Measurements from ENCODE around the gene MAD2L2.

Gene MAD2L2

GRCh38 chr1:11704691-11705475, 23.9 kb upstream of the MAD2L2 start:
- no peak for DNase-seq

- no peak for DNase-seq
Measured at GRCh38 chr1:11704194-11704529, 23.2 kb upstream of the MAD2L2 start.

GRCh38 chr1:11703357-11704193, 22.6 kb upstream of the MAD2L2 start:
- no peak for DNase-seq

DNA sequence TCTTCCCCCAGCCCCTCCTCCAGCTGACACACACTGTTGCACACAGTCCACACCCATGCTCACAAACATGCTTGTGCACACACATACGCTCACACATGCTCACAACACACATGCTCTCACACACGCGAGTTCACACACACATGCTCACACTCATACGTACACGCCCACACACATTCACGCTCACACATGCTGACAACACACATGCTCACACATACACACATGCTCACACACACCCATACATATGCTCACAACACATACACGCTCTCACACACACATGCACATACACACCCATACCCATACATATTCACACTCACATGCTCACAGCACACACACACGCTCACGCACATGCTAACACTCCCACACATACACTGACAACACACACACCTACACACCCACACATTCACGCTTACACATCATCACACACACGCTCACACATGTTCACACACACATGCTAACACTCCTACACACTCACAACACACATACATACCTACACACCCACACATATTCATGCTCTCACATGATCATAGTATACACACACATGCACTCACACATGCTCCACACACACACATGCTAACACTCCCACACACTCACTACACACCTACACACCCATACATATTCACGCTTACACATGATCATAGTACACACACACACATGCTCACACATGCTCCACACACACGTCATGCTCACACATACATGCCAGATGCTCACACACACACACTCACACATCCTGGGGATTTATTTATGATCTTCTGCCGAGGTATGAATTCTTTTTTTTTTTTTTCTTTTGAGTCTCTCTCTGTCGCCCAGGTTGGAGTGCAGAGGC, 21.2 kb upstream of the MAD2L2 start:
- DNase-seq = no peak

DNA sequence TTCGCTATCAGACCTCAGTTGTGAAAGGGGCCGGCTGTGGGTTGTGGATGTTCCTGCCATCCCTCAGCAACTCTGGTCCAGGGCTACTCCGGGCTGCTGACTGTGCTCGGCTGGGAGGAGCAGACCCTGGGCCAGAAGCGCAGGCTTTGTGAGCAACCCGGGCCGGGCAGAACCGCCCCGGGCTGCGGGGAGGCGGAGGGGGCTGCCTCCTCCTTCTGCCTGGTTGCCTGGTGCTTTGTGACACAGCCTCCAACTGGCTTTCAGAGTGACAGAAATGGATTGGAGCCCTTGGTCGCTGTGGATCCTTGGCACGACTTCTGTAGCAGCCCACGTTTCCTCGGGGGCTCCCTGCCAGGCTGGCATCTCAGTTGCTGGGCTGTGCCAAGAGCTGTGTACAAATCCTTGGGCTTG, 20.6 kb upstream of the MAD2L2 start:
- DNase-seq = no peak

DNA sequence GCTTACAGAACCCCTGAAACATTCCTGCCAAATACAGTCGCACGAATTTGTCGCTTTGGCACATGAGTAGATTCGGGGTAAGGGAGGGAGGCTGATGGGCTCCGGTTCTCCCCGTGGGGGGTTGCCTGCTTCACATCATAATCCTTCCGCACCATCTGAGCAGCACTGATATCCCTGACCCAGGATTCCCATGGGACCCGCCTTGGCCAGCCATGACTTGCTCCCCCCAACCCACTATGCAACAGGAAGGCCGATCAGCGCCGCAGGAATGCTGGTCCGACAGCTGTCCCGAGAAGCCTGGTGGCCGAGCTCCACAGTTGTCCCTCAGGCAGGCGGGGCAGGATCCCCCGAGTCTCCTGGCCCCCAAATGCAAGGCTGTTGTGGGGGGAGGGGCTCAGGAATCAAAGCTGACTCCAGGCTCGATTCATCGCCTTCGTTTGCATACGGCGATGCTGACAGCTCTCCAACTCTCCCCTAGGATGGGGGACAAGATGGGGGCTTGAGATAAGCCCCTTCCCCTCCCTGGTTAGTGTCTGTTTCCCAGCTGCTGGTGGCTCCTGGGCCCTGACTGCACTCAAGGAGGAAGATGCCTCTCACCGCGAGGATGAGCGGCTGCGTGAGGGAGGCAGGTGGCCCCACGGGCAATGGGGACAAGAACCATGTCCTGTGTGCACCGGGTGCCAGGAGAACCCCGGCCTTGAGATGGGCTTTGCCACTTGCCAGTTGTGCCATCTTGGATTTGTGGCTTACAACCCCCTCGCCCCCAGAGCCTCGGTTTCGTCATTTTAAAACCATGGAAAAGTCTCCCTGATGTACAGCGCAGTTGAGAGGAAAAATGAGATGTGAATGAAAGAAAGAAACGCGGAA, 19.9 kb upstream of the MAD2L2 start:
- DNase-seq = no peak

DNA sequence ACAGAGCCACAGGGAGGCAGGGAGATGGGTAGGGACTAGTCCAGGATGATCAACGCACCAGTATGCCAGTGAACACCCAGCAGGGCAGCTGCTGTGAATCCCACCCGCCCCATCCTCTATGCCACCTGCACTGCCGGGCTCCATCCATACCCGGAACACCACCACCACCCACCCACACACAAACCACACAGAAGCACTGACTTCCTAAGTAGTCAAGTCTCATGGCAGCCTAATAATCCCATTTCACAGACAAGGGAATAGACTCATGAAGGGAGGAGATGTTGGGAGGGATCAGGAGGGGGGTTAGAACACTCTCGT, 16.9 kb upstream of the MAD2L2 start:
- no peak for DNase-seq

GRCh38 chr1:11697188-11697892, 16.4 kb upstream of the MAD2L2 start:
- no peak for DNase-seq

DNA sequence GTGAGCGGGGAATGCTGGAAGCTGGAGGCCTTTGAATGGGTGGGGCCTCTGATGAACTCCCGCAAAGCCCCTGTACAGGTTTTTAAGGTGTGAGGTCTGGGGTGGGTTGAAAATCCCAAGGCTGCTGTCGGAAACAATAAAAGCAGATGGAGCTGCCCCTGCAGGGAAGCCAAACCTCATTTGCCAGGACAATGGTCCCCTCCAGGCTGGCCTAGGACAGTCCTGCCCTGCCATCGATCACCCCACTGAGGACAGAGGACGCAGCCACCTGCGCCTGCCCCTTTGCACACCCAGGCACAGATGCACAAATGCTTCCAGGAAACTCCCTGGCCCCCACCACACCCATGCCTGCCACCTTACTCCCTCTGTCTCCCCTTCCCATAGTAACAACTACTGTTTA, 14.9 kb upstream of the MAD2L2 start:
- no peak for DNase-seq

GRCh38 chr1:11693917-11694316, 13.0 kb upstream of the MAD2L2 start:
- DNase-seq = no peak

DNA sequence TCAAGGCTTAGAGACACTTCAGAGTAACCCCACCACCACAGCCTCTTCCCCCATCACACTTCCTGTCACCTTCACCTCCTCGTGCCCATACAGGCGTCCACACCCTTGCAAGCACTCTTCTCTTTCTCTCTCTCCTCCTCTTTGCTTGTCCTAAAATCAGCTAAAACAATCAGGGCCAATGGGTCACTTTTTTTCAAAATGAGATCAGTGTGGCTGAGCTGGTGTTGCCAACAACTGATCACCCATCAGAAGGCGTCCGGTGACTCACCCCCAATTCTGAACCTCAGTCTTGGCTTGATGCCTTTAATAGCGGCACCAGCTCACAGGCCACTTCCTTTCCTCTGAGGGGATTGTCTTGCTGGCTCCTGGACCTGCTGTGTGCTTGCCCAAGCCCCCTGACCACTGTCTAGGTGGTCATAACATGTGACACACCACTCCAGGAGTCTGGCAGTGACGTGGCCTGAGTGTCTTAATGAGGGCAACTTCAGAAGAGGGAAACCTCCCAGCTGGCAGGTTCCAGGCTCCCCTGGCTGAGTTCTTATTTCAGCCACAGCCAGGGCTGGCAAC, 12.2 kb upstream of the MAD2L2 start:
- no peak for DNase-seq

- DNase-seq = no peak
Measured at GRCh38 chr1:11691928-11692711, 11.2 kb upstream of the MAD2L2 start.

GRCh38 chr1:11691302-11691914, 10.5 kb upstream of the MAD2L2 start, which contains the start of gene DRAXIN:
Gene DRAXIN (plus strand): TSS chr1:11691710. CDS start chr1:11706259, 14,549 bp downstream.
- DNase-seq = no peak

DNA sequence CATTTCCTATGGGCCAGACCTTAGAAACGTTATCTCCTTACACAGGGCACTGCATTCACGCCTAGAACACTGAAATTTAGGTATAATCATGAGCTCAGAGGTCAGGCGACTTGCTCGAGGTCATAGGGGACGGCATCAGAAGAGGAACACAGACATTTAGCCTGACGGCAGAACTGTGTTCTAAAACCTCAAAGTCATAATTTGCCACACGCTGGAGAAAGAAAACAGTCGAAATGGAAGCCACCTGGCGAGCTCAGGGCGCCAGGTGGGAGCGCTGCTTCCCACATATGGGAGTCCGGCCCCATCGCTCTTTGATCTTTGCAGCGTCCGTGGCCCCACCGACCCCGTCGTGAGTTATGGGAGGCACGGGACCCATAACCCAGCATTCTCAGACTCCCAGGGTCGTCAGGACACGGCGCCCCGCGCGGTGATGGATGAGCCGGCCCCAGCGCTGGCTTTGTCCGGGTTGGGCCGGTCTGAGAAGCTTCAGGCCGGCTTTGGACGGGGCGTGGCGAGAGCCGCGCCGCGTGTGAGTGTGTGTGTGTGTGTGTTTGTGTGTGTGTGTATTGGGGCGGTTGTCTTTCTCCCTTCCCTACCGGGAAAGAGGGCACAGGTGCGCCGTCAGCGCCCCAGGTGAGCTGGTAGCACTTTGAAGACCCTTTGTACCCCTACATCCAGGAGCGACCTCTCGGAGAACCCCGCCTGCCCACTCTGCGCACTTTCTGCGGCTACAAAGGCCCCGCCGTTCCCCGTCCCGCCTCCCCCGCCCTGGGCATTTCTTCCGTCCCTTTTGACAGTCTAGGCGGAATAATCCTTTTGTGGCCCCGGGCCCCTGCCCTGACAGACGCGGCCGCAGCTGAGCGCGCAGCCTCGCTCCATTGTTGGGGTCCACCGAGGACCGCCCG, 9.7 kb upstream of the MAD2L2 start:
- DNase-seq = no peak

- no peak for DNase-seq
Measured at GRCh38 chr1:11688506-11688905, 7.6 kb upstream of the MAD2L2 start.

GRCh38 chr1:11685210-11685752, 4.3 kb upstream of the MAD2L2 start:
- DNase-seq = no peak

DNA sequence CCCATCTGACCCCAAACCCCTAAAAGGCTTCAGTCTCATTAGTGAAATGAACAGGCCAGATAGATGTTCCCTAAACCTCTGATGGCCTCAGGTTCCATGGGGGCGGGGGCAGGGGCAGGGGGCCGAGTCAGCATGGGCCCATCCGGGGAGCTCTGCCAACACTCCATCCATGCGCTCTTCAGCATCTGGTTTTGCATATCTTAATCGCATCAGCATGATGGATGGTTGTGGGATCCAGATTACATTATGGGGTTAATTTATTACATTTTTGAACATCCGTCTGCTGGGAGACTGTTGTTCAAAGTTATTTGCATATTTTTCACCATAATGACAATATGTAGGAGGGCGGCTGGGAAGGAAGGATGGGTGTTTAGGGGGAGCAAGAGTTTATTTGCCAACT, 3.1 kb upstream of the MAD2L2 start:
- DNase-seq = no peak

GRCh38 chr1:11682799-11683198, 1.9 kb upstream of the MAD2L2 start:
- no peak for DNase-seq

GRCh38 chr1:11682287-11682771, 1.4 kb upstream of the MAD2L2 start:
- no peak for DNase-seq

Measured in activated naive CD4-positive, alpha-beta T cell treated with anti-CD3 and anti-CD28 coated beads, Interleukin-2, amount 50 U/mL, for 16 hours (primary cell).